ENCODE measurements around the gene DIO1.
"Not testable (repeated sequence)": the region's sequence is repeated elsewhere in the genome, so short reads cannot be mapped to it uniquely, and the experiment has no call there.

Gene DIO1

DNA sequence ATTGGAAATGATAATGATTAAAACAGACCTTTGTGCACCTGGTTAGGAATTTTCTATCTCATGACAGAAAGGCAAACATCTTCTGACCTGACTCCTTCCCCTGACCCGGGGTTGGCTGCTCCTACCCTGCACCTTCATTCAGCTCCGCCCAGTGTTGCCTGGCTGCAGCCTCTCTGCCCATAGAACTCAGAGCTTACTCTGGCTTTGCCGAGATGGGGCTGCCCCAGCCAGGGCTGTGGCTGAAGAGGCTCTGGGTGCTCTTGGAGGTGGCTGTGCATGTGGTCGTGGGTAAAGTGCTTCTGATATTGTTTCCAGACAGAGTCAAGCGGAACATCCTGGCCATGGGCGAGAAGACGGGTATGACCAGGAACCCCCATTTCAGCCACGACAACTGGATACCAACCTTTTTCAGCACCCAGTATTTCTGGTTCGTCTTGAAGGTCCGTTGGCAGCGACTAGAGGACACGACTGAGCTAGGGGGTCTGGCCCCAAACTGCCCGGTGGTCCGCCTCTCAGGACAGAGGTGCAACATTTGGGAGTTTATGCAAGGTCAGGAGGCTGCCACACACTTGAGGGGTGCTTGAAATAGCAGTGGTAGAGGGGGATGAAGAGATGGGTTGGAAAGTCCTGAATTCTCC is at the start of gene DIO1:
DIO1 (plus strand) TSS at position 189 of the 638 bp plus-strand sequence; CDS start at position 213, 24 bp downstream.
- DNase-seq, result no peak

- no peak for DNase-seq
These were observed 46.0 kb upstream of the DIO1 start for GRCh38 chr1:53847980-53848379.

DNA sequence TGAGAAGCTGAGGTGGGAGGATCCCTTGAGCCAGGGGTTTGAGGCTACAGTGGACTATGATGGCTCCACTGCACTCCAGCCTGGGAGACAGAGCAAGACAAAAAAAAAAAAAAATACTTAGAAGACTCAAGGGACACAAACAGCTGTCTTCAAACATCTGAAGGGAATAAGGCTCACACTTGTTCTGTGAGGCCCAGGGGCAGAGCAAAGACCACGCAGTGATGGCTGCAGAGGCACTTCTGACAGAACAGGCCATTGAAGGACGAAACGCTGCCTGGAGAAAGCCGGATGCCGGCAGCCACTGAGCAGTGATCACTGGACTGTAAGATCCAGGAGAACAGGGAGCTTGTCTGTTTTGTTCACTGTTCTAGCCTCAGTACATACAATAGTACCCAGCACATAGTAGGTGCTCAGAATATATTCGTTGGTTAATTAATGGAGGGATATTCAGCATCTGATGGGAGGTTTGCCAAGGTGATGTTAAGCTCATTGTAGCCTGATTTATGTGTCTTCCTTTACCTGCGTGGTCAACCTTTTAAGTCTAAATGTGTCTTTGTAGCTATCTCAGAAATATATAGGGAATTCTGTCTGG is 43.8 kb upstream of the DIO1 start:
- no peak for DNase-seq

GRCh38 chr1:53851571-53852285 is 42.3 kb upstream of the DIO1 start:
- peak; percentile 68 for DNase-seq

DNA sequence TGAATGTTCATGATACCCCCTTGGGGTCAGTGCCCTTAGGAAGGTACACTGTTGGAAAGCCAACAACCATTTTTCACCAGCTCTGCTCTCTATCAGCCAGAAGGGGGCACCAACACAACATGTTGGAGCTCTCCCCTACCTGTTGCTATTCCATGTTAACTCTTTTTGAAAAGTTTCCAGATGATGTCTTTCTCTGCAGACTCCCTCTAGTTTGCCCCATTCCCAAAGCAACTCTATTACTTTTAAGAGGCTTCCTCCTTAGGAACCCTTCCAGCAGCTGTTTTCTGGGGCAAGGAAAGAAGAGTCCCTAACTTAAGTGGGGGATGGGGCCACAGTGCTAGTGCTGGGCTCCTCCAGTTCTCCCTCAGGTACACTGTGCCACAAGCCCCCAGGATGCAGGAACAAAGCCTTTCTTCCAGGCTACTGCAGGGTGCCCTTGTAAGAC is 33.0 kb upstream of the DIO1 start:
- DNase-seq, result peak; percentile 70

DNA sequence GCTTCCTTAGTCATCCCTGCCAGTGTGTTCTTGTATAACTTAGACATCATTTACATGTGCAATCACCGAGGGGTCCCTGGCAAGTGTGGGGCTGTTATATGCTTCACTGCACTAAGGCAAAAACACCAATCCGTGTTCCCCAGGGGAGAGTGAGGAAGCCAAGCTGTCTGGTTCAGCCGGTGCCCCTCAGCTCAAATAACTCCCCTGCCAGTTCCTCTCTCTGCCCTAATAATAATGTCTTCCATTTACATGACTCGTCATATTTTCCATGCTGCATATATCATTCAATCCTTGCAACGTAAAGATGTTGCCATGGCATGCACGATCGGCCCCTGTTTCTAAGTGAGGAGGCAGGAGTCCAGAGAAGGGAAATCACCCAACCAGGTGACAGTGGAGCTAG is 31.5 kb upstream of the DIO1 start:
- peak; percentile 95 for DNase-seq

DNA sequence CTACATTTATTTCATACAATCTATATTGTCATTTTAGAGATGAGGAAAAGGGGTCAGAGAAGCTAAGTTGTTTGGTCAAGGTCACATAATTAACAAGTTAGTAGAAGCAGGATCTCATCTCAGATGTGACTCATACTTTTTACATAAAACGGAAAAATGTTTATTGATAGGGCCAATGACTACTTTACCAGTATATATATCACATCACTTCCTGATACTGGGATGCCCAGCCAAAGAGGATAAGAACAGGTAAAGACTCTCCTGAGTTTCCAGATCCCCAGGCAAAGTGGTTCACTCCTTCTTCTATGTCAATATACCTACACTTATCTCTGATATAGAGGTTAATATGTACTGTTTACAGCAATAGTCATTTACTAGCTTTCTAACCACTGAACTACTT is 25.4 kb upstream of the DIO1 start:
- DNase-seq, result no peak

DNA sequence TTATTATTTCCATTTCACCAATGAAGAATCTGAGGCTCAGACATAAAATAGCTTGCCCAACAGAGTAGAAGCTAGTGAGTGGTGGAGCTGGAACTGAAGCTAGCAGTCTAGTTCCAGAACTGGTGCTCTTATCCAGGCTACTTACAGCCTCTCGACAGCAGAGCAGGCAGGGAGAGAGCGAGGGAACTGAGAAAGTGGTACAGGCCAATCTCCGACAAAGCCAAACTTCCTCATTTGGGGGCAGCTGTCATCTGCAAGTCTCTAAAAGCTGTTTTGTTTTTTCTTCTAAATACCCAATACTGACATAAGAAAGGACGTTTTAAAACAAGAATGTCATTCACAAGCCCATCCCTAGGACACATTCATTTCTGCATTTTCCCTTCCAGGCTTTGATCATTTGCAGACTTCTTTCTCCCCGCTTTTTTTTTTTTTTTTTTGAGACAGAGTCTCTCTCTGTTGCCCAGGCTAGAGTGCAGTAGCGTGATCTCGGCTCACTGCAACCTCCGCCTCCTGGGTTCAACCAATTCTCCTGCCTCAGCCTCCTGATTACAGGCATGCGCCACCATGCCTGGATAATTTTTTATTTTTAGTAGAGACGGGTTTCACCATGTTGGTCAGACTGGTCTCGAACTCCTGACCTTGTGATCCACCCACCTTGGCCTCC is 24.4 kb upstream of the DIO1 start:
- no peak for DNase-seq

DNA sequence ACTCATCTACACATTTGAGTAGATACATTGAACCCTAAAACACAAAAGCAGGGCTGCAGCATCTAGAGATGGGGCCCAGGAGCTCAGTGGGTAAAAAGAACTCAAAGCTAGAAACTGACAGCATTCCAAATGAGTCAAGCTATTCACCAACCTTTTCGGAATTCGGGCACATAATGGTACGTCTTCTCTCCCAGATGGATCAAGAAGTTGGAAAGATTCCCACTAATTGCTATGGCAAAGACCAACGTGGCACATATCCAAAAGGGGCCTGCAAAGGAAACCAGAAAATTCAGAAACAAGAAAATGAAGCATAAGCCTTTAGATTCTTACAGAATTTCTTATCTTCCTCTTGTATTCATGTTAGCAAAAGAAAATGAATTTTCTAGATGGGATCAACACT is 22.8 kb upstream of the DIO1 start:
- no peak for DNase-seq

DNA sequence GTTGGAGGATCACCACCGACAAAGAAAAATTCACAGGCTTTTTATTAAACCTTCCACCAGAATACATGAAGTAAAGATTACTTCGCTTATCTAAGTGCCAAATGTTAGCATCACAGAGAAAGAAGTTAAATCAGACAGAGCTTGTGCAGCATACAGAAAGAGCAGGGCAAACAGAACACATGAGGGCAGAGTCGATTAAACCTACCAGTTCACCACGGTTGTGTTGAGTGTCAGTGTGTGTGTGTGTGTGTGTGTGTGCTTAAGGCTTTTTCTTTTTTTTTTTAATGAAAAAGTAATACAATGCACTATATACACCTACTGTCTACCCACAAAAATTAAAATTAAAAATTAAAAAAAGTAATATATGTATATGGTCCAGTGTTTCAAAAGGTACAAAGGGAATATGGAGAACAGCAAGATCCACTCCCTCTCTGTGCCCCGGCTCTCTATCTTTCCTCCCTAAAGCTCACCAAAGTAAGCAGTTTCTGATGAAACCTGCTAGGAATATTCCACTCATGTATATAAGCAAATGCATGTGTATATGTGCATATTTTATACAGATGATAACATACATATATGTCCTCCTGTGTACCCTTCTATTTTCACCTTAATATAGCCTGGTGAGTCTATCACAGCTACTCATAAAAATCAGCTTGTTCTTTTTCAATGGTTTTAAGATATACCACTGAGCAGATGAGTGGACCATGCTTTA is 22.1 kb upstream of the DIO1 start:
- no peak for DNase-seq

DNA sequence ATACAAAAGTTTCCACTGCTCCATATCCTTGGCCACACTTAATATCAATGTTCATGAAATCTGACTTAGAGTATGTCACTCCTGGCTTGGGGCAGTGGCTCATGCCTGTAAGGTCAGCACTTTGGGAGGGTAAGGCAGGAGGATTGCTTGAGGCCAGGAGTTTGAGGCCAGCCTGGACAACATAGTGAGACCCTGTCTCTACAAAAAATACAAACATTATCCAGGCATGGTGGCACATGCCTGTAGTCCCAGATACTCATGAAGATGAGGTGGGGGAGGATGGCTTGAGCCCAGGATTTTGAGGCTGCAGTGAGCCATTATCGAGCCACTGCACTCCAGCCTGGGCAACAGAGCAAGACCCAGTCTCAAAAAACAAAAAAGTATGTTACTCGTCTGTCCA is 18.8 kb upstream of the DIO1 start:
- not testable (repeated sequence) for DNase-seq

- peak; percentile 63 for DNase-seq
These were observed 15.4 kb upstream of the DIO1 start for GRCh38 chr1:53878492-53879105.

DNA sequence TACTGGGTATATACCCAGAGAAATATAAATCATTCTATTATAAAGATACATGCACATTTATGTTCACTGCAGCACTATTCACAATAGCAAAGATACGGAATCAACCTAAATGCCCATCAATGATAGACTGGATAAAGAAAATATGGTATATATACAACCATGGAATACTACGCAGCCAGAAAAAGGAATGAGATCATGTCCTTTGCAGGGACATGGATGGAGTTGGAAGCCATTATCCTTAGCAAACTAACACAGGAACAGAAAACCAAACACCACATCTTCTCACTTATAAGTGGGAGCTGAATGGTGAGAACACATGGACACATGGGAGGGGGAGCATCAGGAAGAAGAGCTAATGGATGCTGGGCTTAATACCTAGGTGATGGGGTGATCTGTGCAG is 12.1 kb upstream of the DIO1 start:
- not testable (repeated sequence) for DNase-seq

DNA sequence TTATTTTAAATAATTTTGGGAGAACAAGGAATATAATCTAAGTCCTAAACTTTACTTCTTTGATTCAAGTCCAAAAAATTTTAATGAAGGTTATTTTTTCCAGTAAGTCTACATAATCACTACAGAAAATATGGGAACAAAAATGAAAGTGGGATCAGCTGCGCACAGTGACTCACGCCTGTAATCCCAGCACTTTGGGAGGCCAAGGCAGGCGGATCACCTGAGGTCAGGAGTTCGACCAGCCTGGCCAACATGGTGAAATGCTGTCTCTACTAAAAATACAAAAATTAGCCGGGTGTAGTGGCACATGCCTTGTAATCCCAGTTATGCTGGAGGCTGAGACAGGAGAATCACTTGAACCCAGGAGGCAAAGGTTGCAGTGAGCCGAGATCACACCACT is 10.4 kb upstream of the DIO1 start:
- not testable (repeated sequence) for DNase-seq

GRCh38 chr1:53888681-53889080 is 5.3 kb upstream of the DIO1 start:
- no peak for DNase-seq

GRCh38 chr1:53889304-53890298 is 4.4 kb upstream of the DIO1 start, which contains the start of gene YIPF1:
Gene YIPF1 (minus strand): TSS chr1:53889797. CDS start chr1:53888937, 860 bp downstream.
- DNase-seq, result peak; percentile 83

GRCh38 chr1:53890522-53890941 is 3.5 kb upstream of the DIO1 start:
- DNase-seq, result no peak

GRCh38 chr1:53891018-53891417 is 3.0 kb upstream of the DIO1 start:
- no peak for DNase-seq

- no peak for DNase-seq
These were observed 2.3 kb upstream of the DIO1 start for GRCh38 chr1:53891678-53892077.

DNA sequence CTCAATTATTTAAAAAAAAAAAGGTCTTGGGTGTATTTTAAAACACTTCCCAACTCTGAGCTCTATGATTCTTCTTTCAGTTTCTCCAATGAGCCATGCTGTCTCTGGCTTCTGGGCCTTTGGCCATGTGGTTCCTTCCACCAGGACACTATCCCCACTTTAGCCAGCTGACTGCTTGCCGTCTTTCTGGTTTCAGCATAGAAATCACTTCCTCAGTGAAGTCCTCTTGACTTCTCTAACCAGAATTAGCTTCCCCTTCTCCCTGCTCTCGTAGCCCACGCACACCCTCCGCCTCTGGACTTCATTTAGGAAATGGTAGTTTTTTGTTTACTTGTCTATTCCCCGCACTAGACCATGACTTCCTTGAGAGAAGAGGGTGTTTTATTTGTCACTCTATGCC is 1.1 kb upstream of the DIO1 start:
- DNase-seq, result no peak

- no peak for DNase-seq
These were observed 657 bp downstream of the DIO1 start for GRCh38 chr1:53894644-53895043.

Measured in NCI-H2171 treated with DMSO at 0.1 percent for 48 hours (cell line).